Endodermal cell (in vitro differentiated cells): ENCODE results near the gene YIPF6. TPM values are rescaled to one million over a fixed set of nuclear protein-coding genes. Genes with fewer than 3 reads are reported as not detected.

Experiments
- DNase-seq: peaks from one replicate; pipeline ENCODE4 v3.0.0-alpha.2; 2017
- H3K27ac ChIP-seq: 2 replicates; pipeline ENCODE4 v1.5.1; 2013; ENCODE audit warnings: mild to moderate bottlenecking, low read depth, low read length, moderate library complexity
- H3K27me3 ChIP-seq: 2 replicates; pipeline ENCODE4 v1.6.1; 2013; ENCODE audit warnings: mild to moderate bottlenecking, low read length, moderate library complexity; ENCODE audit not compliant: insufficient read depth, control insufficient read depth, poor library complexity, severe bottlenecking
- H3K36me3 ChIP-seq: 2 replicates; pipeline ENCODE4 v1.7.0; 2013; ENCODE audit warnings: mild to moderate bottlenecking, low read length, moderate library complexity; ENCODE audit not compliant: control insufficient read depth, insufficient read depth
- H3K4me1 ChIP-seq: one replicate; pipeline ENCODE4 v1.7.0; 2013; ENCODE audit warnings: low read length; ENCODE audit not compliant: control insufficient read depth, insufficient read depth
- H3K4me3 ChIP-seq: 2 replicates; pipeline ENCODE4 v1.5.1; 2013; ENCODE audit warnings: mild to moderate bottlenecking, low read length, moderate library complexity
- H3K9ac ChIP-seq: 2 replicates; pipeline ENCODE4 v1.6.1; 2013; ENCODE audit warnings: mild to moderate bottlenecking, low read length, moderate library complexity; ENCODE audit not compliant: poor library complexity, severe bottlenecking; ENCODE audit errors: extremely low read depth
- H3K9me3 ChIP-seq: 2 replicates; pipeline ENCODE4 v1.6.1; 2013; ENCODE audit warnings: mild to moderate bottlenecking, low read length, moderate library complexity; ENCODE audit not compliant: control insufficient read depth
- H3K27ac Mint-ChIP-seq: 2 replicates; pipeline ENCODE4 v1.8.0; 2020; ENCODE audit warnings: mixed read lengths
- H3K27me3 Mint-ChIP-seq: 2 replicates; pipeline ENCODE4 v1.8.0; 2021; ENCODE audit warnings: mild to moderate bottlenecking, mixed read lengths; ENCODE audit not compliant: insufficient read depth
- H3K36me3 Mint-ChIP-seq: 2 replicates; pipeline ENCODE4 v1.8.0; 2020; ENCODE audit warnings: low read depth, mixed read lengths
- H3K4me1 Mint-ChIP-seq: 2 replicates; pipeline ENCODE4 v1.8.0; 2020; ENCODE audit warnings: mixed read lengths
- H3K4me3 Mint-ChIP-seq: 2 replicates; pipeline ENCODE4 v1.8.0; 2020; ENCODE audit warnings: mild to moderate bottlenecking, moderate library complexity, mixed read lengths
- H3K9me3 Mint-ChIP-seq: 2 replicates; pipeline ENCODE4 v1.8.0; 2020; ENCODE audit warnings: mild to moderate bottlenecking, mixed read lengths
- WGBS, 2 experiments: methylation state at CpG; one replicate each; pipeline versions ENCODE4 v1.1.5 to v1.1.7; 2013; ENCODE audit warnings: missing lambda C conversion rate in 2 of 2, mixed read lengths in 1 of 2; ENCODE audit not compliant: insufficient coverage in 1 of 2, insufficient read length in 1 of 2; 5-methylcytosine and 5-hydroxymethylcytosine counted together
- total RNA-seq, 2 donors: library from RNA; stranded (reverse); fragmentation: NEBNext Ultra II Directional in 1 of 2; extraction: Animal tissue kit (Norgen Biotek cat#: 25700) in 1 of 2; gene quantifications; 2 replicates in 1 of 2; 3 replicates in 1 of 2; pipeline ENCODE4 v1.2.1, GENCODE V29; 2021
- TF ChIP-seq, protein P1 (sequence below): fragments of 200-600 bp; sonication (generic); conservative IDR thresholded peaks from 2 replicates; pipeline ENCODE4 v1.5.0; 2021; ENCODE audit warnings: antibody characterized with exemption, mild to moderate bottlenecking

YIPF6 gene
- total RNA-seq, 2 donors from 2014 or later = 36.9 to 40.7 TPM

DNA sequence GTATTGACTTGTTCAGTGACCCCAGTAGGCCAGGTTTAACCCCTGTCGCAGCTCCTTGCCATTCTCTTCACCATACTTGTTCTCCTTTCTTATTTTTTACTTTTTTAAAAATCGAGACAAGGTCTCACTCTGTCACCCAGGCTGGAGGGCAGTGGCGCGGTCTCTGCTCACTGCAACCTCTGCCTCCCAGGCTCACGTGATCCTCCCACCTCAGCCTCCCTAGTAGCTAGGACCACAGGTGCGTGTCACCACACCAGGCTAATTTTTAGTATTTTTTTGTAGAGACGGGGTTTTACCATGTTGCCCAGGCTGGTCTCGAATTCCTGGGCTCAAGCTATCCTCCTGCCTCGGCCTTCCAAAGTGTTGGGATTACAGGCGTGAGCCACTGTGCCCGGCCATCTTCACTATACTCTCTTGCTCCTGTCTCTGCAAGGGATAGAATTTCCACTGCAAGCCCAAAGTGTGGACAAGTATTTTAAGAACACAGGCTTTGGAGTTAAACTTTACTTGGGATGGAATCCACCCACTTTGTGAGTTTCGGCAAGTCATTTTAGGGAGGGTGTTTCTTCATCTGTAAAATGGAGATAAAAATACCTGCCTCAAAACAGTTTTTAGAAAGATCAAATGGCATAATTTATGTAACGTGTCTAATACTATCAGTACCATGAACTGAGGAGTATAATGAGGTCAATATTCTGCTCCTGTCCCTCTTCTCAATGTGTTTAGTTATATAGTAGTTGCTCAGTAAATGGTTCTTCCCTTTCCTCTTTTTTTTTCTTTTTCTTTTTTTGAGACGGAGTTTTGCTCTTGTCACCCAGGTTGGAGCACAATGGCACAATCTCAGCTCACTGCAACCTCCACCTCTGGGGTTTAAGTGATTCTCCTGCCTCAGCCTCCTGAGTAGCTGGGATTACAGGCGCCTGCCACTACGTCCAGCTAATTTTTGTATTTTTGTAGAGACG lies 973 bp downstream of the YIPF6 start:
- TF ChIP-seq, protein P1, sequence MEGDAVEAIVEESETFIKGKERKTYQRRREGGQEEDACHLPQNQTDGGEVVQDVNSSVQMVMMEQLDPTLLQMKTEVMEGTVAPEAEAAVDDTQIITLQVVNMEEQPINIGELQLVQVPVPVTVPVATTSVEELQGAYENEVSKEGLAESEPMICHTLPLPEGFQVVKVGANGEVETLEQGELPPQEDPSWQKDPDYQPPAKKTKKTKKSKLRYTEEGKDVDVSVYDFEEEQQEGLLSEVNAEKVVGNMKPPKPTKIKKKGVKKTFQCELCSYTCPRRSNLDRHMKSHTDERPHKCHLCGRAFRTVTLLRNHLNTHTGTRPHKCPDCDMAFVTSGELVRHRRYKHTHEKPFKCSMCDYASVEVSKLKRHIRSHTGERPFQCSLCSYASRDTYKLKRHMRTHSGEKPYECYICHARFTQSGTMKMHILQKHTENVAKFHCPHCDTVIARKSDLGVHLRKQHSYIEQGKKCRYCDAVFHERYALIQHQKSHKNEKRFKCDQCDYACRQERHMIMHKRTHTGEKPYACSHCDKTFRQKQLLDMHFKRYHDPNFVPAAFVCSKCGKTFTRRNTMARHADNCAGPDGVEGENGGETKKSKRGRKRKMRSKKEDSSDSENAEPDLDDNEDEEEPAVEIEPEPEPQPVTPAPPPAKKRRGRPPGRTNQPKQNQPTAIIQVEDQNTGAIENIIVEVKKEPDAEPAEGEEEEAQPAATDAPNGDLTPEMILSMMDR = no peak
- DNase-seq = no peak
- WGBS, 2 experiments = 77 to 88% methylated on average over 6 to 17 of the region's 17 CpGs
- no peaks in the 10 kb centered on the region for H3K27me3 ChIP-seq
- peak overlapping the region; percentile 92 for H3K4me3 ChIP-seq
- no peak overlapping the region for H3K27ac ChIP-seq
- Mint-ChIP-seq H3K9me3 (peaks cover 54% of the 10 kb centered on the region), H3K27me3 (no peaks in the 10 kb centered on the region), H3K4me3 (peak overlapping the region; percentile 89), H3K27ac (peak overlapping the region; percentile 99), H3K36me3 (peaks cover 6% of the 10 kb centered on the region), H3K4me1 (peaks cover 2% of the 10 kb centered on the region)
- peaks cover 5% of the 10 kb centered on the region for H3K36me3 ChIP-seq
- H3K9ac ChIP-seq = peak overlapping the region; percentile 97
- no peaks in the 10 kb centered on the region for H3K4me1 ChIP-seq
- H3K9me3 ChIP-seq = no peaks in the 10 kb centered on the region

DNA sequence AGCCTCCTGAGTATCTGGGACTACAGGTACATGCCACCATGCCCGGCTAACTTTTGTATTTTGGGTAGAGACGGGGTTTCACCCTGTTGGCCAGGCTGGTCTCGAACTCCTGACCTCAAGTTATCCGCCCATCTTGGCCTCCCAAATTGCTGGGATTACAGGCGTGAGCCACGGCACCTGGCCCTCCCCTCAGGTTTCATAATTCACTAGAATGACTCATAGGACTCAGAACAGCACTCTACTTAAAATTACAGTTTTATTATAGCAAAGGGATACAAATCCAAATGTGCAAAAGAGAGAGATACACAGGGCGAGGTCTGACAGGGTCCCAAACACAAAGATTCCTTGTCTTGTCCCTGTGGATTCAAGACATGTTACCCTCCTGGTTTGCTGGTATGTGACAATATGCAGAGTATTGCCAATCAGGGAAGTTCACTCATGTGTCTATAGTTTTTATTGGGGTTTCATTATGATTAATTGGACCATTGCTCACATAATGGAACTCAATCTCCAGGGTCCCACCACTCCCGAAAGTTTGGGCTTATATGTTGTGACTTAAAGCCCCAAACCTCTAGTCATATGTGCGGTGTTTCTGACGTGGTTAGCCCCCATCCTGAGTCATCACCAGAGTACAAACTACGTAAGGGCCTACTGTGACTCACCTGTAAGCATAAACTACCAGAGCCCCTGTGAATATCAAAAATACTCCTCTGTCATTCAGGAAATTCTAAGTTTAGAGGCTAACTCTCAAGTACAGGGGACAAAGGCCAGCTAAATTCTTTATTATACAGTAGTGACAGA lies 5.2 kb downstream of the YIPF6 start:
- H3K27me3 ChIP-seq = no peaks in the 10 kb centered on the region
- no peaks in the 10 kb centered on the region for H3K9me3 ChIP-seq
- H3K27ac ChIP-seq = no peak overlapping the region
- H3K9me3 Mint-ChIP-seq = peaks cover 46% of the 10 kb centered on the region
- H3K36me3 ChIP-seq = peaks cover 21% of the 10 kb centered on the region
- H3K27ac Mint-ChIP-seq = no peak overlapping the region
- no peaks in the 10 kb centered on the region for H3K27me3 Mint-ChIP-seq
- H3K9ac ChIP-seq = no peak overlapping the region
- DNase-seq = no peak
- WGBS, 2 experiments = 94 to 95% methylated on average over 4 to 11 of the region's 11 CpGs
- peaks cover 2% of the 10 kb centered on the region for H3K4me1 Mint-ChIP-seq
- no peak overlapping the region for H3K4me3 ChIP-seq
- TF ChIP-seq, protein P1 = no peak
- no peaks in the 10 kb centered on the region for H3K4me1 ChIP-seq
- H3K36me3 Mint-ChIP-seq = peaks cover 10% of the 10 kb centered on the region
- no peak overlapping the region for H3K4me3 Mint-ChIP-seq

- Histone ChIP-seq H3K4me1 (no peaks in the 10 kb centered on the region), H3K27ac (no peak overlapping the region), H3K9me3 (no peaks in the 10 kb centered on the region), H3K4me3 (no peak overlapping the region), H3K36me3 (peaks cover 24% of the 10 kb centered on the region), H3K9ac (no peak overlapping the region), H3K27me3 (no peaks in the 10 kb centered on the region)
- Mint-ChIP-seq H3K9me3 (peaks cover 48% of the 10 kb centered on the region), H3K4me1 (peaks cover 6% of the 10 kb centered on the region), H3K4me3 (no peak overlapping the region), H3K36me3 (peaks cover 18% of the 10 kb centered on the region), H3K27ac (no peak overlapping the region), H3K27me3 (no peaks in the 10 kb centered on the region)
- TF ChIP-seq, protein P1 = no peak
- no peak for DNase-seq
- 100% methylated on average over 2 of the region's 2 CpGs; no CpG with 5 or more reads in 1 of the 2 experiments for WGBS, 2 experiments
These were observed 7.8 kb downstream of the YIPF6 start for GRCh38 chrX:68506649-68507048.
